GM06990 (cell line): ENCODE measurements around the gene MRPL44.

ENCODE experiments used
- DNase-seq: peaks from one replicate; pipeline ENCODE4 v3.0.0-alpha.2; 2011; ENCODE audit not compliant: insufficient read length; ENCODE audit errors: extremely low read depth
- H3K27me3 ChIP-seq: replicated peaks from 2 replicates; pipeline ENCODE4 v1.6.0; 2011; ENCODE audit warnings: low read length; ENCODE audit not compliant: control insufficient read depth, insufficient read depth
- H3K36me3 ChIP-seq: 2 replicates; pipeline ENCODE4 v1.5.1; 2011; ENCODE audit warnings: low read length; ENCODE audit not compliant: control insufficient read depth, insufficient read depth
- H3K4me3 ChIP-seq: replicated peaks from 2 replicates; pipeline ENCODE4 v1.5.1; 2011; ENCODE audit warnings: low read depth, mild to moderate bottlenecking, control low read depth, low read length
- CTCF ChIP-seq: IDR thresholded peaks from 2 replicates; pipeline ENCODE4 v1.5.1; 2011; ENCODE audit warnings: low read length, control low read depth, mild to moderate bottlenecking, inconsistent platforms; ENCODE audit not compliant: insufficient read depth, poor library complexity, severe bottlenecking

The MRPL44 gene

GRCh38 chr2:223916181-223916920 is 40.9 kb upstream of the MRPL44 start:
- Histone ChIP-seq H3K27me3 (no peaks in the 10 kb centered on the region), H3K4me3 (no peak overlapping the region), H3K36me3 (peaks cover 6% of the 10 kb centered on the region)
- DNase-seq = no peak
- TF ChIP-seq CTCF = no peak

GRCh38 chr2:223918671-223919134 is 38.6 kb upstream of the MRPL44 start:
- Histone ChIP-seq H3K36me3 (peaks cover 7% of the 10 kb centered on the region), H3K27me3 (no peaks in the 10 kb centered on the region), H3K4me3 (no peak overlapping the region)
- DNase-seq = no peak
- TF ChIP-seq CTCF = no peak

DNA sequence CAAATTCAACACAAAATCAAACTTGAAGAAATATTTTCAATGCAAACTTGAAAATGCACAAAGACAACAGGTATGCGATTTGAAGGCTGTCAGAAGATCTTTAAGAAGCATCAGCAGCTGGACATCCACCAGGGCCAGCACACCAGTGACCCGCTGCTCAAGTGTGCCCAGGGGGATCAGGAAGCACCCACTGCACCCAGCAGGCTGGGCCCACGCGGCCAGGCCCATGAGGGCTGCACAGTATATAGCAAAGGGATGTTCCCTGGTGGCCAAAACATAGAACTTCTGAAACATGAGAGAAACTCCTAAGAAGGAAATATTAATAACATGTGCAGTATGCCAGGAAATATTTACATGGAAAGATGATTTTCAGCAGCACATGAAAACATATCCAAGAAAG is 37.2 kb upstream of the MRPL44 start:
- TF ChIP-seq CTCF = no peak
- Histone ChIP-seq H3K36me3 (peaks cover 7% of the 10 kb centered on the region), H3K27me3 (no peaks in the 10 kb centered on the region), H3K4me3 (no peak overlapping the region)
- no peak for DNase-seq

GRCh38 chr2:223921204-223921603 is 36.1 kb upstream of the MRPL44 start:
- Histone ChIP-seq H3K36me3 (peaks cover 7% of the 10 kb centered on the region), H3K4me3 (no peak overlapping the region), H3K27me3 (no peaks in the 10 kb centered on the region)
- no peak for TF ChIP-seq CTCF
- no peak for DNase-seq

GRCh38 chr2:223922308-223922707 is 35.0 kb upstream of the MRPL44 start:
- TF ChIP-seq CTCF = no peak
- Histone ChIP-seq H3K36me3 (peaks cover 4% of the 10 kb centered on the region), H3K4me3 (no peak overlapping the region), H3K27me3 (no peaks in the 10 kb centered on the region)
- DNase-seq = no peak
